ENCODE results near the gene CD3E. TPM values are rescaled to one million over a fixed set of nuclear protein-coding genes. Genes with fewer than 3 reads are reported as not detected.

The CD3E gene
- total and polyA plus RNA-seq, 2 of the 13 experiments (the other 11 are each of a cell fraction or from before 2014, with no cell fraction given), result not detected

DNA sequence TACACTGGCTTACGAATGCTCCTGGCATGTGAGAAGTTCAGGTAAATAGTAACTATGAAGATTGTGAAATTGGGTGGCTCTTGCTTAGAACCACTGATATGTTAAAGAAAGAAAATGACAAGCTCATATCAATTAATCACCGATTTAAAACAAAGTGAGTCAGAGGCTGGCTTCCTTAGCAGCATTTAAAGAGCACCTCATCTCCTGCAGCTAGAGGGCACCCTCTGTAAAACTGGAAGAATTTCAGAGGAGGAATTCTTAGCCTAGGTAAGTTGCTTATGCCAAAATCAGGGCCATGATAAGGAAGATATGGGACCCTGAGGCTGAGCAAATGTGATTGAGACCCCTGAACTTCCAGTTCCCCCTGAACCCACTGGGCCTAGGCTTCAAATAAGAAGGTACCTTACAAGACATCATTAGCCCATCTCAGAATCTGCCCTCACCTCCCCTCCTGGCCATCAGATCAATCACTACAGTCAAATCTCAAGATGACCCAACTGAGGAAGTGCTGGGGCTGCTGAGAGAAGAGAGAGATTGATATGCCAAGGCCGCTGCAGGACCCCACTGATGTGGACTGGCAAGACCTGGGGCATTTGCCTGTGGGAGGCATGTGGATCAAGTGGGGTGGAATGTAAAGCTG lies 8.6 kb upstream of the CD3E start:
- H3K4me1 ChIP-seq (ENCODE audit: insufficient read depth, low read length), result peaks cover 6% of the 10 kb centered on the region
- no peaks in the 10 kb centered on the region for H3K79me2 ChIP-seq (ENCODE audit: insufficient read depth, low read length)

More for the DNA sequence above, 8.6 kb upstream of the CD3E start:
- DNase-seq (ENCODE audit: low spot score), result peak; percentile 28
- Histone ChIP-seq H2AFZ (ENCODE audit: low read length) (no peak overlapping the region), H3K9ac (ENCODE audit: insufficient read depth, low read depth, low read length) (no peak overlapping the region), H3K4me3 (replicated peaks in 1 of 3; ENCODE audit: insufficient read depth in 1 of 3, low read depth in 2 of 3, low read length in 3 of 3) (no peak overlapping the region), H3K36me3 (replicated peaks in 1 of 2; ENCODE audit: control insufficient read depth in 1 of 2, insufficient read depth in 2 of 2, low read length in 2 of 2) (no peaks in the 10 kb centered on the region), H4K20me1 (ENCODE audit: insufficient read depth, low read length) (no peaks in the 10 kb centered on the region), H3K27ac (ENCODE audit: extremely low read length, insufficient read depth, low read length) (no peak overlapping the region), H3K9me3 (ENCODE audit: low read length) (no peaks in the 10 kb centered on the region), H3K27me3 (ENCODE audit: control insufficient read depth in 1 of 2, insufficient read depth in 2 of 2, low read length in 2 of 2) (peaks cover 1 to 15% of the 10 kb centered on the region in 2 experiments; a peak in 2 of 5 replicates), H3K4me2 (ENCODE audit: low read depth, low read length) (no peak overlapping the region)
- intact Hi-C loops (cut with micrococcal nuclease; ENCODE audit: unreplicated experiment), result loop anchor here (1.0 to 5.0 kb wide), 2 partner anchors 57 to 191 kb away; no protein-coding TSS in a partner anchor
- peak; percentile 44; the same call in 1 of the 3 replicates for ATAC-seq
- FAIRE-seq, result peak; percentile 60
- TF ChIP-seq SMC3 (IDR thresholded peaks at IDR 0.05; ENCODE audit: low read length), result peak; percentile 35; the same call in 1 of the 2 replicates
- TF ChIP-seq ZFP36L1 (CRISPR knock-in tag; IDR thresholded peaks at IDR 0.05), result no peak
- TF ChIP-seq MED13 (CRISPR knock-in tag; IDR thresholded peaks at IDR 0.05), result no peak
- peak; percentile 68 for TF ChIP-seq STAG1 (CRISPR knock-in tag; IDR thresholded peaks at IDR 0.05)
- no peak for TF ChIP-seq ZNF567 (CRISPR knock-in tag; IDR thresholded peaks at IDR 0.05; ENCODE audit: borderline replicate concordance)
- no peak for TF ChIP-seq GLI4 (CRISPR knock-in tag; IDR thresholded peaks at IDR 0.05; ENCODE audit: borderline replicate concordance)
- peak; percentile 67 for TF ChIP-seq CTCF (CRISPR knock-in tag; IDR thresholded peaks at IDR 0.05)
- ChIA-PET CTCF (ENCODE audit: low intra/inter-chr PET ratio, low total read pairs) (interaction anchor here (2.8 kb wide), 1 partner anchor 57 kb away, joined by 16 read pairs; no protein-coding TSS in a partner anchor), POLR2A (interaction anchor here (0.9 kb wide), 1 partner anchor 101 kb away, joined by 3 read pairs; no protein-coding TSS in a partner anchor)
- 4% methylated on average over 3 of the region's 3 CpGs for WGBS (ENCODE audit: low lambda C conversion rate)
- in situ Hi-C loops (cut with HindIII; ENCODE audit: extremely low pct_ligation_motif_present, low pct_unique_long_range_greater_than_20kb), result no loop called here
- BruUV-seq (replicated peaks), result no TSS peak
